ENCODE measurements around the gene CIAO3.
"Not testable (repeated sequence)": the region's sequence is repeated elsewhere in the genome, so short reads cannot be mapped to it uniquely, and the experiment has no call there.

The CIAO3 gene

GRCh38 chr16:754656-755055, 13.9 kb upstream of the CIAO3 start:
- POLR2A ChIA-PET (ENCODE audit: low non-redundant PET): interaction anchor here (0.6 kb wide), 1 partner anchor 26 kb away, joined by 6 read pairs; no protein-coding TSS in a partner anchor
- no peak for TF ChIP-seq CTCF (conservative IDR thresholded peaks at IDR 0.05; ENCODE audit: low read depth)
- peak overlapping the region; percentile 23; the same call in 1 of the 2 replicates for H3K27ac ChIP-seq
- CTCF ChIA-PET: interaction anchor here (0.6 to 1.0 kb wide), 2 partner anchors 30 to 48 kb away, joined by 3 read pairs; no protein-coding TSS in a partner anchor
- DNase-seq (ENCODE audit: low spot score): no peak

GRCh38 chr16:754121-754607, 13.4 kb upstream of the CIAO3 start:
- ChIA-PET POLR2A (ENCODE audit: low non-redundant PET) (interaction anchor here (0.6 kb wide), 1 partner anchor 27 kb away, joined by 6 read pairs; no protein-coding TSS in a partner anchor), CTCF (interaction anchor here (1.0 kb wide), 1 partner anchor 31 kb away, joined by 3 read pairs; no protein-coding TSS in a partner anchor)
- H3K27ac ChIP-seq: peak overlapping the region; percentile 23; the same call in 1 of the 2 replicates
- DNase-seq (ENCODE audit: low spot score): not testable (repeated sequence)

- no peak for DNase-seq (ENCODE audit: low spot score)
- TF ChIP-seq CTCF (conservative IDR thresholded peaks at IDR 0.05; ENCODE audit: low read depth): no peak
- CTCF ChIA-PET: interaction anchor here (0.7 kb wide), 1 partner anchor 34 kb away, joined by 4 read pairs; no protein-coding TSS in a partner anchor
- H3K27ac ChIP-seq: no peak overlapping the region
- POLR2A ChIA-PET (ENCODE audit: low non-redundant PET): interaction anchor here (0.5 kb wide), 1 partner anchor 9 kb away, joined by 6 read pairs; no protein-coding TSS in a partner anchor
Observed at GRCh38 chr16:752007-752312, 11.2 kb upstream of the CIAO3 start.

- no peak for DNase-seq (ENCODE audit: low spot score)
- POLR2A ChIA-PET (ENCODE audit: low non-redundant PET): interaction anchor here (0.5 kb wide), 1 partner anchor 8 kb away, joined by 6 read pairs; no protein-coding TSS in a partner anchor
- CTCF ChIA-PET: interaction anchor here (0.7 kb wide), 1 partner anchor 35 kb away, joined by 4 read pairs; no protein-coding TSS in a partner anchor
- no peak overlapping the region for H3K27ac ChIP-seq
- no peak for TF ChIP-seq CTCF (conservative IDR thresholded peaks at IDR 0.05; ENCODE audit: low read depth)
Observed at GRCh38 chr16:751152-752006, 10.6 kb upstream of the CIAO3 start.

- POLR2A ChIA-PET (ENCODE audit: low non-redundant PET): no interaction called here
- DNase-seq (ENCODE audit: low spot score): no peak
Observed at GRCh38 chr16:750485-750884, 9.7 kb upstream of the CIAO3 start.

GRCh38 chr16:749010-749409, 8.2 kb upstream of the CIAO3 start:
- ChIA-PET CTCF (interaction anchor here (0.7 to 3.2 kb wide), 2 partner anchors 36 to 199 kb away, joined by 4 to 18 read pairs; no protein-coding TSS in a partner anchor), POLR2A (ENCODE audit: low non-redundant PET) (interaction anchor here (0.7 to 0.9 kb wide), 2 partner anchors 11 to 183 kb away, joined by 3 read pairs; no protein-coding TSS in a partner anchor)
- no peak for DNase-seq (ENCODE audit: low spot score)
- TF ChIP-seq CTCF (conservative IDR thresholded peaks at IDR 0.05; ENCODE audit: low read depth): no peak
- H3K27ac ChIP-seq: peak overlapping the region; percentile 64

More at GRCh38 chr16:750485-750884, 9.7 kb upstream of the CIAO3 start:
- CTCF ChIA-PET: interaction anchor here (1.2 kb wide), 1 partner anchor 10 kb away, joined by 6 read pairs; the partner anchor contains the start of gene CIAO3
- no peak overlapping the region for H3K27ac ChIP-seq
- no peak for TF ChIP-seq CTCF (conservative IDR thresholded peaks at IDR 0.05; ENCODE audit: low read depth)
